K562 (cell line): ENCODE measurements around the gene PCCB. TPM values are rescaled to one million over a fixed set of nuclear protein-coding genes. Genes with fewer than 3 reads are reported as not detected.

ENCODE experiments used
- ATF1 ChIP-seq, 2 experiments: fragments of 450-650 bp in 1 of 2; IDR thresholded peaks; 2 replicates each; pipeline ENCODE4 v1.6.1; 2016; ENCODE audit warnings: missing compliant biosample characterization in 1 of 2, missing genetic modification characterization in 1 of 2
- DNMT1 ChIP-seq: fragments of 450-650 bp; IDR thresholded peaks from 2 replicates; pipeline ENCODE4 v1.6.1; 2016; ENCODE audit warnings: antibody characterized with exemption, mild to moderate bottlenecking
- EHMT2 ChIP-seq: fragments of 450-650 bp; IDR thresholded peaks from 2 replicates; pipeline ENCODE4 v1.6.1; 2018; ENCODE audit warnings: antibody characterized with exemption
- EP300 ChIP-seq: IDR thresholded peaks from 2 replicates; pipeline ENCODE4 v1.6.1; 2012; ENCODE audit warnings: low read length, improper control_type of control experiment
- ETV1 ChIP-seq: fragments of 450-650 bp; conservative IDR thresholded peaks from 2 replicates; pipeline ENCODE4 v1.6.1; 2016; ENCODE audit warnings: missing genetic modification characterization, control low read depth, low read depth, missing compliant biosample characterization
- HINFP ChIP-seq: fragments of 450-650 bp; conservative IDR thresholded peaks from 2 replicates; pipeline ENCODE4 v1.6.1; 2016; ENCODE audit warnings: missing genetic modification characterization, low read depth, mild to moderate bottlenecking, control low read depth, missing compliant biosample characterization
- HMGN3 ChIP-seq: IDR thresholded peaks from 2 replicates; pipeline ENCODE4 v1.6.1; 2011; ENCODE audit warnings: borderline replicate concordance, low read depth, mild to moderate bottlenecking, mixed read lengths, low read length; ENCODE audit not compliant: insufficient read length; ENCODE audit errors: extremely low read depth
- JUN ChIP-seq, 2 experiments: sonication (generic) in 1 of 2; formaldehyde crosslinking in 1 of 2; IDR thresholded peaks; 2 replicates each; pipeline versions ENCODE4 v1.6.1 to v1.8.0; 2012 to 2022; ENCODE audit warnings: borderline replicate concordance in 2 of 2, mild to moderate bottlenecking in 2 of 2, improper control_type of control experiment in 1 of 2, low read depth in 1 of 2, low read length in 1 of 2, missing genetic modification reagents in 1 of 2
- RB1 ChIP-seq: fragments of 450-650 bp; IDR thresholded peaks from 2 replicates; pipeline ENCODE4 v1.6.1; 2017; ENCODE audit warnings: low read depth, mild to moderate bottlenecking
- SIN3B ChIP-seq: fragments of 450-650 bp; IDR thresholded peaks from 2 replicates; pipeline ENCODE4 v1.6.1; 2017; ENCODE audit warnings: low read depth, mild to moderate bottlenecking, moderate library complexity
- SMARCA4 ChIP-seq: fragments of 450-650 bp; IDR thresholded peaks from 2 replicates; pipeline ENCODE4 v1.6.1; 2016
- STAT5A ChIP-seq: IDR thresholded peaks from 2 replicates; pipeline ENCODE4 v1.6.1; 2012; ENCODE audit warnings: low read length, inconsistent platforms, borderline replicate concordance
- TBP ChIP-seq: optimal IDR thresholded peaks from 2 replicates; pipeline ENCODE3; 2011; ENCODE audit warnings: low read depth, low read length, improper control_type of control experiment
- TRIM28 ChIP-seq: fragments of 450-650 bp; IDR thresholded peaks from 2 replicates; pipeline ENCODE4 v1.6.1; 2017
- ZC3H4 ChIP-seq: sonication (generic); formaldehyde crosslinking; IDR thresholded peaks from 2 replicates; pipeline ENCODE4 v1.9.0; 2021; ENCODE audit warnings: missing genetic modification reagents, borderline replicate concordance
- ZNF217 ChIP-seq: sonication (generic); formaldehyde crosslinking; IDR thresholded peaks from 2 replicates; pipeline ENCODE4 v1.8.0; 2022; ENCODE audit warnings: mild to moderate bottlenecking, missing genetic modification reagents
- ZNF274 ChIP-seq: IDR thresholded peaks from 2 replicates; pipeline ENCODE4 v1.6.1; 2011; ENCODE audit warnings: low read depth, mild to moderate bottlenecking, low read length, moderate library complexity, borderline replicate concordance
- ZNF444 ChIP-seq: fragments of 250-450 bp; sonication (Bioruptor Pico); IDR thresholded peaks from 2 replicates; pipeline ENCODE4 v1.4.0; 2020; ENCODE audit warnings: mild to moderate bottlenecking, moderate library complexity
- polyA plus RNA-seq, 8 experiments: library from polyadenylated mRNA; depleted of rRNA in 4 of 8; stranded (reverse) in 5 of 8; unstranded in 3 of 8; fragments of >200 nt; fragmentation: Nextera tagmentation in 2 of 8; fragmentation: Illumina TruSeq in 1 of 8; extraction: Ambion mirVana in 2 of 8; extraction: Trizol in 1 of 8; gene quantifications; 2 replicates each; pipeline versions ENCODE4 v1.2.1 to v1.2.3, GENCODE V29; 2011 to 2014; ENCODE audit warnings: inconsistent platforms in 1 of 8, missing spikeins in 1 of 8
- total RNA-seq, 7 experiments: library from RNA; depleted of rRNA in 6 of 7; stranded (reverse); fragments of >200 nt in 6 of 7; fragmentation: Illumina TruSeq in 2 of 7; extraction: Trizol in 2 of 7; gene quantifications; 2 replicates each; pipeline versions ENCODE4 v1.2.1 to v1.2.3, GENCODE V29; 2011 to 2021; ENCODE audit warnings: low replicate concordance in 1 of 7
- TF ChIP-seq, protein P1 (sequence below): fragments of 250-450 bp; sonication (Bioruptor Pico); IDR thresholded peaks from 2 replicates; pipeline ENCODE4 v1.5.0; 2020; ENCODE audit warnings: mild to moderate bottlenecking, borderline replicate concordance
- TF ChIP-seq, protein P2 (sequence below): fragments of 450-650 bp; formaldehyde crosslinking; IDR thresholded peaks from 2 replicates; pipeline ENCODE4 v1.4.0; 2020; ENCODE audit warnings: mild to moderate bottlenecking, moderate library complexity
- TF ChIP-seq, protein P3 (sequence below): fragments of 450-650 bp; IDR thresholded peaks from 2 replicates; pipeline ENCODE4 v1.7.0; 2016; ENCODE audit warnings: borderline replicate concordance

PCCB gene
- total and polyA plus RNA-seq, 9 of the 15 experiments (the other 6 are each of a cell fraction or from before 2014, with no cell fraction given): 69.5 to 173 (median 92.8) TPM

GRCh38 chr3:136250903-136251460 lies 842 bp downstream of the PCCB start (continued):
- TF ChIP-seq HINFP (tag) (no peak), TRIM28 (no peak), SIN3B (no peak), SMARCA4 (peak; percentile 71), ZNF217 (CRISPR knock-in tag) (no peak), ATF1 (CRISPR knock-in tag; IDR thresholded peaks at IDR 0.05) (no peak), ATF1 (tag; IDR thresholded peaks at IDR 0.05) (no peak), ETV1 (tag) (no peak), HMGN3 (no peak), ZC3H4 (no peak), JUN (IDR thresholded peaks at IDR 0.05; ENCODE audit: borderline replicate concordance, low read depth, low read length) (peak; percentile 36; the same call in 1 of the 2 replicates), JUN (CRISPR knock-in tag; IDR thresholded peaks at IDR 0.05; ENCODE audit: borderline replicate concordance) (no peak), ZNF444 (no peak), STAT5A (peak; percentile 67; the same call in 1 of the 2 replicates), ZNF274 (no peak), EP300 (peak; percentile 63; the same call in 1 of the 2 replicates), TBP (peak; percentile 41), DNMT1 (no peak), RB1 (0 out of 2 replicates have a peak, but pooled peaks have one; percentile 17), EHMT2 (0 out of 2 replicates have a peak, but pooled peaks have one; percentile 40)
- TF ChIP-seq, protein P1, sequence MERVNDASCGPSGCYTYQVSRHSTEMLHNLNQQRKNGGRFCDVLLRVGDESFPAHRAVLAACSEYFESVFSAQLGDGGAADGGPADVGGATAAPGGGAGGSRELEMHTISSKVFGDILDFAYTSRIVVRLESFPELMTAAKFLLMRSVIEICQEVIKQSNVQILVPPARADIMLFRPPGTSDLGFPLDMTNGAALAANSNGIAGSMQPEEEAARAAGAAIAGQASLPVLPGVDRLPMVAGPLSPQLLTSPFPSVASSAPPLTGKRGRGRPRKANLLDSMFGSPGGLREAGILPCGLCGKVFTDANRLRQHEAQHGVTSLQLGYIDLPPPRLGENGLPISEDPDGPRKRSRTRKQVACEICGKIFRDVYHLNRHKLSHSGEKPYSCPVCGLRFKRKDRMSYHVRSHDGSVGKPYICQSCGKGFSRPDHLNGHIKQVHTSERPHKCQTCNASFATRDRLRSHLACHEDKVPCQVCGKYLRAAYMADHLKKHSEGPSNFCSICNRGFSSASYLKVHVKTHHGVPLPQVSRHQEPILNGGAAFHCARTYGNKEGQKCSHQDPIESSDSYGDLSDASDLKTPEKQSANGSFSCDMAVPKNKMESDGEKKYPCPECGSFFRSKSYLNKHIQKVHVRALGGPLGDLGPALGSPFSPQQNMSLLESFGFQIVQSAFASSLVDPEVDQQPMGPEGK: no peak
- TF ChIP-seq, protein P2, sequence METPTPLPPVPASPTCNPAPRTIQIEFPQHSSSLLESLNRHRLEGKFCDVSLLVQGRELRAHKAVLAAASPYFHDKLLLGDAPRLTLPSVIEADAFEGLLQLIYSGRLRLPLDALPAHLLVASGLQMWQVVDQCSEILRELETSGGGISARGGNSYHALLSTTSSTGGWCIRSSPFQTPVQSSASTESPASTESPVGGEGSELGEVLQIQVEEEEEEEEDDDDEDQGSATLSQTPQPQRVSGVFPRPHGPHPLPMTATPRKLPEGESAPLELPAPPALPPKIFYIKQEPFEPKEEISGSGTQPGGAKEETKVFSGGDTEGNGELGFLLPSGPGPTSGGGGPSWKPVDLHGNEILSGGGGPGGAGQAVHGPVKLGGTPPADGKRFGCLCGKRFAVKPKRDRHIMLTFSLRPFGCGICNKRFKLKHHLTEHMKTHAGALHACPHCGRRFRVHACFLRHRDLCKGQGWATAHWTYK (CRISPR knock-in tag): no peak
- TF ChIP-seq, protein P3, sequence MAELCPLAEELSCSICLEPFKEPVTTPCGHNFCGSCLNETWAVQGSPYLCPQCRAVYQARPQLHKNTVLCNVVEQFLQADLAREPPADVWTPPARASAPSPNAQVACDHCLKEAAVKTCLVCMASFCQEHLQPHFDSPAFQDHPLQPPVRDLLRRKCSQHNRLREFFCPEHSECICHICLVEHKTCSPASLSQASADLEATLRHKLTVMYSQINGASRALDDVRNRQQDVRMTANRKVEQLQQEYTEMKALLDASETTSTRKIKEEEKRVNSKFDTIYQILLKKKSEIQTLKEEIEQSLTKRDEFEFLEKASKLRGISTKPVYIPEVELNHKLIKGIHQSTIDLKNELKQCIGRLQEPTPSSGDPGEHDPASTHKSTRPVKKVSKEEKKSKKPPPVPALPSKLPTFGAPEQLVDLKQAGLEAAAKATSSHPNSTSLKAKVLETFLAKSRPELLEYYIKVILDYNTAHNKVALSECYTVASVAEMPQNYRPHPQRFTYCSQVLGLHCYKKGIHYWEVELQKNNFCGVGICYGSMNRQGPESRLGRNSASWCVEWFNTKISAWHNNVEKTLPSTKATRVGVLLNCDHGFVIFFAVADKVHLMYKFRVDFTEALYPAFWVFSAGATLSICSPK: no peak
